SK-N-MC (cell line): ENCODE data around the gene NOM1.
"Not testable (repeated sequence)": the region's sequence is repeated elsewhere in the genome, so short reads cannot be mapped to it uniquely, and the experiment has no call there.

Experiments
- DNase-seq: peaks from one replicate; pipeline ENCODE4 v3.0.0-alpha.2; 2011; ENCODE audit warnings: low read depth, low spot score
- H3K27ac ChIP-seq: fragments of 200-600 bp; sonication (generic); 2 replicates; pipeline ENCODE4 v1.5.1; 2016; ENCODE audit warnings: mixed run types
- H3K36me3 ChIP-seq: fragments of 200-600 bp; sonication (generic); 2 replicates; pipeline ENCODE4 v1.6.1; 2017; ENCODE audit warnings: antibody characterized with exemption, low read length, mixed read lengths; ENCODE audit not compliant: insufficient read depth
- H3K4me3 ChIP-seq: fragments of 200-600 bp; sonication (generic); 2 replicates; pipeline ENCODE4 v1.5.1; 2016
- H3K9ac ChIP-seq: fragments of 200-600 bp; sonication (generic); 2 replicates; pipeline ENCODE4 v1.8.0; 2017; ENCODE audit warnings: mixed run types, mixed read lengths; ENCODE audit not compliant: insufficient read length
- H3K9me3 ChIP-seq: fragments of 200-600 bp; sonication (generic); 2 replicates; pipeline ENCODE4 v1.6.1; 2017; ENCODE audit warnings: low read depth, mild to moderate bottlenecking, antibody characterized with exemption, low read length, moderate library complexity, mixed read lengths
- EZH2 ChIP-seq: fragments of 200-600 bp; sonication (generic); IDR thresholded peaks from one replicate; pipeline ENCODE4 v1.6.1; 2017; ENCODE audit warnings: antibody characterized with exemption
- FOXP2 ChIP-seq: optimal IDR thresholded peaks from 2 replicates; pipeline ENCODE3; 2011; ENCODE audit warnings: mild to moderate bottlenecking, moderate library complexity; ENCODE audit not compliant: insufficient read depth; ENCODE audit errors: extremely low read length, control extremely low read depth
- POLR2AphosphoS5 ChIP-seq: IDR thresholded peaks from 2 replicates; pipeline ENCODE4 v1.6.1; 2012; ENCODE audit warnings: mild to moderate bottlenecking, low read depth, low read length, borderline replicate concordance

NOM1 gene, protein sequence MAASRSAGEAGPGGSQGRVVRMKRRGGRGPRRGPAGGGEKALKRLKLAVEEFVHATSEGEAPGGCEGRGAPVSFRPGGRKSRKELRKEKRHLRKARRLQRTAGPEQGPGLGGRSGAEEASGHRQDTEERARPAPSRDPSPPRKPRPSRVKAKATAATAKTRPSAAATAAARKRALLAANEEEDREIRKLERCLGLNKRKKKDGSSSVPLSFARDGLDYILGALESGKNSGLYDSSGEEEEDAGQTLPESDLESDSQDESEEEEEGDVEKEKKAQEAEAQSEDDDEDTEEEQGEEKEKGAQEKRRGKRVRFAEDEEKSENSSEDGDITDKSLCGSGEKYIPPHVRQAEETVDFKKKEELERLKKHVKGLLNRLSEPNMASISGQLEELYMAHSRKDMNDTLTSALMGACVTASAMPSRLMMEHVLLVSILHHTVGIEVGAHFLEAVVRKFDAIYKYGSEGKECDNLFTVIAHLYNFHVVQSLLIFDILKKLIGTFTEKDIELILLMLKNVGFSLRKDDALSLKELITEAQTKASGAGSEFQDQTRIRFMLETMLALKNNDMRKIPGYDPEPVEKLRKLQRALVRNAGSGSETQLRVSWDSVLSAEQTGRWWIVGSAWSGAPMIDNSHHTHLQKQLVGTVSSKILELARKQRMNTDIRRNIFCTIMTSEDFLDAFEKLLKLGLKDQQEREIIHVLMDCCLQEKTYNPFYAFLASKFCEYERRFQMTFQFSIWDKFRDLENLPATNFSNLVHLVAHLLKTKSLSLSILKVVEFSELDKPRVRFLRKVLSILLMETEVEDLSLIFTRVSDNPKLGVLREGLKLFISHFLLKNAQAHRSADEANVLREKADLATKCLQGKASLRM

DNA sequence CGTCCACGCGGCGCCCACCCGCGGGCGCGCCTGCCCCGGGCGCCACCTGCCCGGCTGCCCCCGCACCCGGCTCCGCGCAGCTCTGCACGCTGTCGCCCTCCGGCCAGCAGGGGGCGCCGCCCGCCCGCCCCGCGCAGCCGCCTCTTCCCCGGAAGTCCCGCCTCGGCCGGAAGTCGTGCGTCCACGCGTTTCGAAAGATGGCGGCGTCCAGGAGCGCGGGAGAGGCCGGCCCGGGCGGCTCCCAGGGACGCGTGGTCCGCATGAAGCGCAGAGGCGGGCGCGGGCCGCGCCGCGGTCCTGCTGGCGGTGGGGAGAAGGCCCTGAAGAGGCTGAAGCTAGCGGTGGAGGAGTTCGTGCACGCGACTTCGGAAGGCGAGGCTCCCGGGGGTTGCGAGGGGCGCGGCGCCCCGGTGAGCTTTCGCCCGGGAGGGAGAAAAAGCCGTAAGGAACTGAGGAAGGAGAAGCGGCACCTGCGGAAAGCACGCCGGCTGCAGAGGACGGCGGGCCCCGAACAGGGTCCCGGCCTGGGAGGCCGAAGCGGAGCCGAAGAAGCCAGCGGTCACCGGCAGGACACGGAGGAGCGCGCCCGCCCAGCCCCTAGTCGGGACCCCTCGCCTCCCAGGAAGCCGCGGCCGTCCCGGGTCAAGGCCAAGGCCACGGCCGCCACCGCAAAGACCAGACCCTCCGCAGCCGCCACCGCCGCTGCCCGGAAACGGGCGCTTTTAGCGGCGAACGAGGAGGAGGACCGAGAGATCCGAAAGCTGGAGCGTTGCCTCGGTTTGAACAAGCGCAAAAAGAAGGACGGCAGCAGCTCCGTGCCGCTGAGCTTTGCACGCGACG is at the start of gene NOM1:
NOM1 (plus strand) TSS at position 172 of the 840 bp plus-strand sequence; CDS start at position 198, 26 bp downstream.
- peaks cover 29% of the 10 kb centered on the region for H3K36me3 ChIP-seq
- H3K9me3 ChIP-seq = no peaks in the 10 kb centered on the region
- DNase-seq = no peak
- H3K4me3 ChIP-seq = peak within 1 kb of the TSS; percentile 95
- no peak within 1 kb of the TSS for H3K27ac ChIP-seq
- peak; percentile 89 for TF ChIP-seq POLR2AphosphoS5
- no peak for TF ChIP-seq FOXP2
- H3K9ac ChIP-seq = peak within 1 kb of the TSS; percentile 92

DNA sequence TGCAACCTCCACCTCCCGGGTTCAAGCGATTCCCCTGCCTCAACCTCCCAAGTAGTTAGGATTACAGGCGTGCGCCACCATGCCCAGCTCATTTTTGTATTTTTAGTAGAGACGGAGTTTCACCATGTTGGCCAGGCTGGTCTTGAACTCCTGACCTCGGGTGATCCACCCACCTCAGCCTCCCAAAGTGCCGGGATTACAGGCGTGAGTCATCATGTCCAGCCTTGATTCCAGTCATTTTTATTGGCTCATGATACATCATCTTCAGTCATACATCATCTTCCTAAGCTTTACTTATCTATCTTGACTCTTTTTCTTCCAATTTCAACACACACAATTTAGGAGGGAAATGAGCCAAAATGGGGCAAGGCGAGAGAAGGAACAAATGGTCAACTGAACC is 49.4 kb upstream of the NOM1 start:
- not testable (repeated sequence) for DNase-seq, H3K4me3 ChIP-seq, H3K27ac ChIP-seq, H3K9me3 ChIP-seq, H3K36me3 ChIP-seq, H3K9ac ChIP-seq

DNA sequence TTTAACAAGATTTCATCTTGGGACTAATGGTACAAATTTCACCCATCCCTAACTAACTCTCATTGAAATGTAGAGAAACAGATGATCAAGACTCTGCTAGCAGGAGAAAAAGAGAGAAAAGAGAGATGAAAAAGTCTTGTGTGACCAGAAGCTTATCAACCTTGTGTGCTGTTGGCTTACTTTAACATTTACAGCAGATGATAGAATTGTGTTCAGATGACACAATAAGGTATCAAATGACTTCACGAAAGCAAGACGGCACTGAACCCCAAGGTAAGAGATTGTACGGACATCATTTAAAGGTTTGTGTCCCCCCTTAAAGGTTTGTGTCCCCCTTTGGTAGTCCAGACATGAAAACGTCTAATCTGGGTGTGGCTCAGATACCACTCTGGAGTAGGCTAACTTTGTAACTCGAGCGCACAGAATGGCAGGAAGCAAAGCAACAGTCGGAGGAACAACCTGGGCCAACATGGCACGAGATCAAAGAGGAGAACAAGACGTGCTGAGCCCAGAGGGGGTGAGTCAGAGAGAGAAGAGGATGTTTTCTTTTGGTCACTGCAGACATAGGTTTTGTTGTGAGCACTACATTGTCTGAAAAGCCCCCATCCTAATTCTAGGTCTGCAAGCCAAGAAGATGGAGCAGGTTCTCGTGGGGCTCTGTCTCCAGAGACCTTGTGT is 46.1 kb upstream of the NOM1 start:
- no peak for DNase-seq
- H3K4me3 ChIP-seq = no peak overlapping the region
- no peak overlapping the region for H3K9ac ChIP-seq
- no peaks in the 10 kb centered on the region for H3K36me3 ChIP-seq
- H3K27ac ChIP-seq = no peak overlapping the region
- no peaks in the 10 kb centered on the region for H3K9me3 ChIP-seq
- TF ChIP-seq POLR2AphosphoS5 (no peak), EZH2 (no peak), FOXP2 (no peak)

DNA sequence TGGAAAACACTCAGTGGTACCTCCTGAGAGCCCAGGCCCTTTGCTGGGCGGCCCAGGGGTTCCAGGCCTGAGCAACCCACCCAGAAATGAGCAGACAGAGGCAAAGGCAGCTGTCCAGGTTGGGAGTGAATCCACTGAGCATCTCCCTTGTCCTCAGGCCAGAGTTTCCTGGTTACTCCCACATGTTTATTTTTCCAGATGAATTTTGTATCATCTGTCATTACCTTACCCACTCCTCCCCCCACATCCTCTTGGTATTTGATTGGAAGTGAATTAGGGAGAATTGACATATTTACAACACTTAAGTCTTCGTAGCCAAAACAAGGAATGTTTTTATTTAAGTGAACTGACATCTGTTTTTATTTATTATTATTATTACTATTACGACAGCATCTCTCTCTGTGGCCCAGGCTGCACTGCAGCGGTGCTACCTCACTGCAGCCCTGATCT is 43.3 kb upstream of the NOM1 start:
- H3K27ac ChIP-seq = no peak overlapping the region

DNA sequence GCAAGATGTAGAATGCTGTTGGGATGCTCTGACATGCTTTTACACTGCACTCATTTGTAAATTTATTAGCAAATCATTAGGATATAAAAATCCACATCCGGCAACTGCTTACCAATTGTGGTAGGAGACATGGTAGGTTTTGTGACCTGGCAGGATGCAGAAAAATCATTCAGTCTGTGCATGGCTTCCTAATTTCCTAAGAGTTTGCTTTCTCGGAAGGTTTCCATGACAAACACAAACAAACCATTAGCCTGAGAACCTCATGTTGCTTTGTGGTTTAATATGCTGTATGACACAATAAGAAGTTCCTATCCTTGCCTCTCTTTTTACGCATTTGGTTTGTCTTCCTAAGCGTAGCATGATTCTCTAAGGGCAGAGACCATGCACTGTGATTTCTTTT is 41.9 kb upstream of the NOM1 start:
- peak; percentile 32 for DNase-seq
- no peak overlapping the region for H3K9ac ChIP-seq
- no peaks in the 10 kb centered on the region for H3K9me3 ChIP-seq
- TF ChIP-seq POLR2AphosphoS5 (no peak), EZH2 (no peak), FOXP2 (no peak)
- no peaks in the 10 kb centered on the region for H3K36me3 ChIP-seq
- H3K4me3 ChIP-seq = no peak overlapping the region
- no peak overlapping the region for H3K27ac ChIP-seq

More for the DNA sequence above, 43.3 kb upstream of the NOM1 start:
- Histone ChIP-seq H3K9me3 (no peaks in the 10 kb centered on the region), H3K4me3 (no peak overlapping the region), H3K36me3 (no peaks in the 10 kb centered on the region), H3K9ac (no peak overlapping the region)
- TF ChIP-seq POLR2AphosphoS5 (no peak), EZH2 (no peak), FOXP2 (no peak)
- DNase-seq = no peak

DNA sequence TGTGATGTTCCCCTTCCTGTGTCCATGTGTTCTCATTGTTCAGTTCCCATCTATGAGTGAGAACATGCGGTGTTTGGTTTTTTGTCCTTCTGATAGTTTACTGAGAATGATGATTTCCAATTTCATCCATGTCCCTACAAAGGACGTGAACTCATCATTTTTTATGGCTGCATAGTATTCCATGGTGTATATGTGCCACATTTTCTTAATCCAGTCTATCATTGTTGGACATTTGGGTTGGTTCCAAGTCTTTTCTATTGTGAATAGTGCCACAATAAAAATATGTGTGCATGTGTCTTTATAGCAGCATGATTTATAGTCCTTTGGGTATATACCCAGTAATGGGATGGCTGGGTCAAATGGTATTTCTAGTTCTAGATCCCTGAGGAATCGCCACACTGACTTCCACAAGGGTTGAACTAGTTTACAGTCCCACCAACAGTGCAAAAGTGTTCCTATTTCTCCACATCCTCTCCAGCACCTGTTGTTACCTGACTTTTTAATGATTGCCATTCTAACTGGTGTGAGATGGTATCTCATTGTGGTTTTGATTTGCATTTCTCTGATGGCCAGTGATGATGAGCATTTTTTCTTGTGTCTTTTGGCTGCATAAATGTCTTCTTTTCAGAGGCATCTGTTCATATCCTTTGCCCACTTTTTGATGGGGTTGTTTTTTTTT is 39.8 kb upstream of the NOM1 start:
- H3K9me3 ChIP-seq, H3K4me3 ChIP-seq, DNase-seq, H3K9ac ChIP-seq, H3K27ac ChIP-seq, H3K36me3 ChIP-seq: not testable (repeated sequence)

DNA sequence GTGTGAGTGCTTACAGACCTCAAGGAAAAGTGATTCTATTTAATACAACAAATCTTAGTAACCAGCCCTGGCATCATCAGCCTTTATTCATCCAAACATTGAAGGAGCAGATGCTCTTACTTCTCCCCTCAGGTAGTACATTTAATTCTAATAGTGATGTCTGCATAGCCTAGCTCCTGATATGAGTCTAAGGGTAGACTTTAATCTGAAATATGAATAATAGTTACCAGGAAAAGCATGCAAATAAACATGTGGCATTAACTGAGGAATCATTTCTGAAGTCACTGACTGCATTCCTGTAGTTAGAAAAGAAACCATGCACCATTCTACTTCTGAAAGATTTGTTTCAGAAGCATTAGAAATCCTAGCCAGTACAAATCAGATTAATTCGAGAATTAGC is 30.9 kb upstream of the NOM1 start:
- H3K4me3 ChIP-seq = no peak overlapping the region
- no peak for DNase-seq

More for the DNA sequence above, 30.9 kb upstream of the NOM1 start:
- H3K27ac ChIP-seq = no peak overlapping the region
- no peak overlapping the region for H3K9ac ChIP-seq
- TF ChIP-seq FOXP2 = no peak
- TF ChIP-seq EZH2 = no peak
- no peak for TF ChIP-seq POLR2AphosphoS5
- no peaks in the 10 kb centered on the region for H3K36me3 ChIP-seq
- no peaks in the 10 kb centered on the region for H3K9me3 ChIP-seq
